Uterus (tissue), 2 donors: Measurements from ENCODE around the gene TAF11L12.

ENCODE experiments used
- CTCF ChIP-seq, 4 experiments: fragments of 200-600 bp in 2 of 4; fragments of 450-650 bp in 2 of 4; sonication (generic) in 2 of 4; IDR thresholded peaks; one replicate each; pipeline ENCODE4 v1.5.1; 2016 to 2019; ENCODE audit warnings: antibody characterized with exemption in 4 of 4, mild to moderate bottlenecking in 2 of 4, moderate library complexity in 1 of 4
- POLR2A ChIP-seq, 2 donors: fragments of 450-650 bp; IDR thresholded peaks; one replicate each; pipeline ENCODE4 v1.6.1; 2016; ENCODE audit warnings: antibody characterized with exemption in 2 of 2, mild to moderate bottlenecking in 1 of 2, moderate library complexity in 1 of 2

- TF ChIP-seq CTCF (IDR thresholded peaks at IDR 0.05) (no peak), POLR2A (IDR thresholded peaks at IDR 0.05) (no peak)
These were observed 5.2 kb upstream of the TAF11L12 start for GRCh38 chr5:17604951-17605350.
